GM18498 (cell line): ENCODE results near the gene UBE2L3.
"Not testable (repeated sequence)": the region's sequence is repeated elsewhere in the genome, so short reads cannot be mapped to it uniquely, and the experiment has no call there.

Source experiments
- ATAC-seq: cut with Tn5 transposase; IDR thresholded peaks from one replicate; pipeline ENCODE4 v1.9.1; 2021; ENCODE audit warnings: mild to moderate bottlenecking, moderate library complexity; ENCODE audit not compliant: unreplicated experiment

The UBE2L3 gene

GRCh38 chr22:21641789-21642583 lies 74.5 kb downstream of the UBE2L3 start, which contains the start of gene SDF2L1:
Gene SDF2L1, plus strand, starts transcription at chr22:21642302. Its CDS starts 35 bp downstream, at chr22:21642337.
- ATAC-seq, result peak; percentile 96

- ATAC-seq, result no peak
These were observed 75.3 kb downstream of the UBE2L3 start for GRCh38 chr22:21642584-21643448.

- no peak for ATAC-seq
These were observed 76.2 kb downstream of the UBE2L3 start for GRCh38 chr22:21643533-21644357.

GRCh38 chr22:21645513-21645912 lies 78.0 kb downstream of the UBE2L3 start:
- ATAC-seq, result not testable (repeated sequence)

- no peak for ATAC-seq
These were observed 79.4 kb downstream of the UBE2L3 start for GRCh38 chr22:21646608-21647590.

GRCh38 chr22:21650280-21650679 lies 82.8 kb downstream of the UBE2L3 start:
- no peak for ATAC-seq

- no peak for ATAC-seq
These were observed 83.5 kb downstream of the UBE2L3 start for GRCh38 chr22:21650823-21651520.

- ATAC-seq, result peak; percentile 16
These were observed 84.1 kb downstream of the UBE2L3 start for GRCh38 chr22:21651521-21652009.

- peak; percentile 88 for ATAC-seq
These were observed 84.6 kb downstream of the UBE2L3 start for GRCh38 chr22:21652010-21652546.

- no peak for ATAC-seq
These were observed 85.3 kb downstream of the UBE2L3 start for GRCh38 chr22:21652547-21653545.

- ATAC-seq, result no peak
These were observed 89.5 kb downstream of the UBE2L3 start for GRCh38 chr22:21657020-21657359.

- peak; percentile 80 for ATAC-seq
These were observed 90.0 kb downstream of the UBE2L3 start for GRCh38 chr22:21657360-21658032.

- no peak for ATAC-seq
These were observed 92.5 kb downstream of the UBE2L3 start for GRCh38 chr22:21659864-21660525.

- ATAC-seq, result no peak
These were observed 93.4 kb downstream of the UBE2L3 start for GRCh38 chr22:21660904-21661303.

GRCh38 chr22:21661991-21662390 lies 94.5 kb downstream of the UBE2L3 start:
- no peak for ATAC-seq

GRCh38 chr22:21663738-21664137 lies 96.2 kb downstream of the UBE2L3 start:
- no peak for ATAC-seq
